Neural cell (in vitro differentiated cells): Measurements from ENCODE around the gene RUBCNL.

Experiments used
- EP300 ChIP-seq: fragments of 450-650 bp; conservative IDR thresholded peaks from 2 replicates; pipeline ENCODE4 v1.6.1; 2014; ENCODE audit warnings: antibody characterized with exemption, mild to moderate bottlenecking, moderate library complexity; ENCODE audit not compliant: poor library complexity, severe bottlenecking
- POLR2AphosphoS5 ChIP-seq: IDR thresholded peaks from 2 replicates; pipeline ENCODE4 v1.6.1; 2012
- RAD21 ChIP-seq: fragments of 450-650 bp; conservative IDR thresholded peaks from 2 replicates; pipeline ENCODE4 v1.6.1; 2014; ENCODE audit warnings: antibody characterized with exemption, mild to moderate bottlenecking, moderate library complexity
- TAF1 ChIP-seq: IDR thresholded peaks from 2 replicates; pipeline ENCODE4 v1.6.1; 2012; ENCODE audit warnings: low read depth
- TF ChIP-seq, protein P1 (sequence below): fragments of 450-650 bp; IDR thresholded peaks from 2 replicates; pipeline ENCODE4 v1.5.1; 2014; ENCODE audit warnings: antibody characterized with exemption, mild to moderate bottlenecking, moderate library complexity; ENCODE audit not compliant: poor library complexity, severe bottlenecking
- TF ChIP-seq, protein P2 (sequence below): IDR thresholded peaks from 2 replicates; pipeline ENCODE4 v1.6.1; 2012; ENCODE audit warnings: borderline replicate concordance

DNA sequence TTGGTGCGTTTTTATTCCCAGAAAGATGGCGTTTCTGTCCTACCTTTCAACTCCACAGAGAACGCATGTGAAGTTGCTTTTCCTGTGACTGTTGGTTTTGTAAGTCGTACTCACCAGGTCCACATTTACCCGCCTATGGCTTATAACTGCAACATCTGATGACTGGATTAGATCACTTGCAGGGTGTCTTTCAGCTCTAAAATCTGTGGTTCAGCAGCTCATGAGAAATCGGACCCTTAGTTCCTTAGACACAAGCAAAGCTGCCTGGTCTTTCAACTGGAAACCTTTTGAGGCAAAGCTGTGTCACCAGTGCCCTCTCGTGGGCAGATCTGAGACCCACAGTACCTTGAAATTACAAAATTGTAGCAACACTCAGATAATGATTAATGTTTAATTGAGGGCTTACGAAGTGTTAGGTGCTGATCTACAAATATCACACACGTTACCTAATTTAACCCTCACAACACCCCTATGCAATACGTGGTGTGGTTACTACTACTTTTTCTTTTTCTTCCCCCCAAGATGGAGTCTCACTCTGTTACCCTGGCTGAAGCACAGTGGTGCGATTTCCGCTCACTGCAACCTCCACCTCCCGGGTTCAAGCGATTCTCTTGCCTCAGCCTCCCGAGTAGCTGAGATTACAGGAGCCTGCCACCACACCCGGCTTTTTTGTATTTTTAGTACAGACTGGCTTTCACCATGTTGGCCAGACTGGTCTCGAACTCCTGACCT is 65.4 kb downstream of the RUBCNL start:
- TF ChIP-seq, protein P1, sequence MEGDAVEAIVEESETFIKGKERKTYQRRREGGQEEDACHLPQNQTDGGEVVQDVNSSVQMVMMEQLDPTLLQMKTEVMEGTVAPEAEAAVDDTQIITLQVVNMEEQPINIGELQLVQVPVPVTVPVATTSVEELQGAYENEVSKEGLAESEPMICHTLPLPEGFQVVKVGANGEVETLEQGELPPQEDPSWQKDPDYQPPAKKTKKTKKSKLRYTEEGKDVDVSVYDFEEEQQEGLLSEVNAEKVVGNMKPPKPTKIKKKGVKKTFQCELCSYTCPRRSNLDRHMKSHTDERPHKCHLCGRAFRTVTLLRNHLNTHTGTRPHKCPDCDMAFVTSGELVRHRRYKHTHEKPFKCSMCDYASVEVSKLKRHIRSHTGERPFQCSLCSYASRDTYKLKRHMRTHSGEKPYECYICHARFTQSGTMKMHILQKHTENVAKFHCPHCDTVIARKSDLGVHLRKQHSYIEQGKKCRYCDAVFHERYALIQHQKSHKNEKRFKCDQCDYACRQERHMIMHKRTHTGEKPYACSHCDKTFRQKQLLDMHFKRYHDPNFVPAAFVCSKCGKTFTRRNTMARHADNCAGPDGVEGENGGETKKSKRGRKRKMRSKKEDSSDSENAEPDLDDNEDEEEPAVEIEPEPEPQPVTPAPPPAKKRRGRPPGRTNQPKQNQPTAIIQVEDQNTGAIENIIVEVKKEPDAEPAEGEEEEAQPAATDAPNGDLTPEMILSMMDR, result peak; percentile 85
- TF ChIP-seq, protein P2, sequence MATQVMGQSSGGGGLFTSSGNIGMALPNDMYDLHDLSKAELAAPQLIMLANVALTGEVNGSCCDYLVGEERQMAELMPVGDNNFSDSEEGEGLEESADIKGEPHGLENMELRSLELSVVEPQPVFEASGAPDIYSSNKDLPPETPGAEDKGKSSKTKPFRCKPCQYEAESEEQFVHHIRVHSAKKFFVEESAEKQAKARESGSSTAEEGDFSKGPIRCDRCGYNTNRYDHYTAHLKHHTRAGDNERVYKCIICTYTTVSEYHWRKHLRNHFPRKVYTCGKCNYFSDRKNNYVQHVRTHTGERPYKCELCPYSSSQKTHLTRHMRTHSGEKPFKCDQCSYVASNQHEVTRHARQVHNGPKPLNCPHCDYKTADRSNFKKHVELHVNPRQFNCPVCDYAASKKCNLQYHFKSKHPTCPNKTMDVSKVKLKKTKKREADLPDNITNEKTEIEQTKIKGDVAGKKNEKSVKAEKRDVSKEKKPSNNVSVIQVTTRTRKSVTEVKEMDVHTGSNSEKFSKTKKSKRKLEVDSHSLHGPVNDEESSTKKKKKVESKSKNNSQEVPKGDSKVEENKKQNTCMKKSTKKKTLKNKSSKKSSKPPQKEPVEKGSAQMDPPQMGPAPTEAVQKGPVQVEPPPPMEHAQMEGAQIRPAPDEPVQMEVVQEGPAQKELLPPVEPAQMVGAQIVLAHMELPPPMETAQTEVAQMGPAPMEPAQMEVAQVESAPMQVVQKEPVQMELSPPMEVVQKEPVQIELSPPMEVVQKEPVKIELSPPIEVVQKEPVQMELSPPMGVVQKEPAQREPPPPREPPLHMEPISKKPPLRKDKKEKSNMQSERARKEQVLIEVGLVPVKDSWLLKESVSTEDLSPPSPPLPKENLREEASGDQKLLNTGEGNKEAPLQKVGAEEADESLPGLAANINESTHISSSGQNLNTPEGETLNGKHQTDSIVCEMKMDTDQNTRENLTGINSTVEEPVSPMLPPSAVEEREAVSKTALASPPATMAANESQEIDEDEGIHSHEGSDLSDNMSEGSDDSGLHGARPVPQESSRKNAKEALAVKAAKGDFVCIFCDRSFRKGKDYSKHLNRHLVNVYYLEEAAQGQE, result no peak
- TF ChIP-seq RAD21, result peak; percentile 83
- no peak for TF ChIP-seq POLR2AphosphoS5
- TF ChIP-seq EP300, result no peak
- TF ChIP-seq TAF1, result no peak
